A673 (cell line): ENCODE data around the gene INPP5F. TPM values are rescaled to one million over a fixed set of nuclear protein-coding genes. Genes with fewer than 3 reads are reported as not detected.
A peak's percentile ranks its signal among the peaks of the same experiment; 100 is the strongest.

ENCODE experiments used
- BruUV-seq: library from RNA; stranded (reverse); fragments of 400-500 nt; replicated peaks from 2 replicates; lab custom pipeline; 2021; lab: Mats Ljungman, UMichigan
- CTCF ChIA-PET: fragments of 300-600 bp; sonication (Branson Sonifier 250); formaldehyde crosslinking; loops from one replicate; lab custom pipeline; 2022; ENCODE audit warnings: antibody characterized with exemption; lab: Charles Lee
- POLR2A ChIA-PET: fragments of 300-600 bp; sonication (Branson Sonifier 250); formaldehyde crosslinking; loops from one replicate; lab custom pipeline; 2022; ENCODE audit warnings: antibody characterized with exemption; ENCODE audit not compliant: low non-redundant PET; lab: Charles Lee
- DNase-seq: peaks from one replicate; pipeline ENCODE4 v3.0.0-alpha.2; 2015; ENCODE audit warnings: low spot score
- H3K27ac ChIP-seq: fragments of 200-600 bp; sonication (generic); 2 replicates; pipeline ENCODE4 v1.5.1; 2016; ENCODE audit warnings: mixed run types, low read depth, mild to moderate bottlenecking, mixed read lengths, antibody characterized with exemption, low read length; ENCODE audit not compliant: poor library complexity, severe bottlenecking
- H3K27me3 ChIP-seq: fragments of 200-600 bp; sonication (generic); replicated peaks from 2 replicates; pipeline ENCODE4 v1.6.1; 2017; ENCODE audit warnings: mixed run types, low read depth, mild to moderate bottlenecking, mixed read lengths, antibody characterized with exemption, low read length; ENCODE audit not compliant: insufficient read depth, poor library complexity
- H3K36me3 ChIP-seq: fragments of 200-600 bp; sonication (generic); 2 replicates; pipeline ENCODE4 v1.6.1; 2016; ENCODE audit warnings: mixed run types, mild to moderate bottlenecking, mixed read lengths, antibody characterized with exemption, low read length; ENCODE audit not compliant: insufficient read depth, poor library complexity, severe bottlenecking
- H3K4me1 ChIP-seq: fragments of 200-600 bp; sonication (generic); 2 replicates; pipeline ENCODE4 v1.6.1; 2017; ENCODE audit warnings: mixed run types, mild to moderate bottlenecking, mixed read lengths, antibody characterized with exemption, low read length; ENCODE audit not compliant: insufficient read depth, poor library complexity, severe bottlenecking
- H3K4me3 ChIP-seq: fragments of 200-600 bp; sonication (generic); 2 replicates; pipeline ENCODE4 v1.5.1; 2016; ENCODE audit warnings: low read depth, mixed run types, mild to moderate bottlenecking, mixed read lengths, low read length; ENCODE audit not compliant: poor library complexity, severe bottlenecking
- H3K9me3 ChIP-seq: fragments of 200-600 bp; sonication (generic); 2 replicates; pipeline ENCODE4 v1.6.1; 2016; ENCODE audit warnings: mixed run types, low read depth, mild to moderate bottlenecking, mixed read lengths, antibody characterized with exemption, low read length; ENCODE audit not compliant: poor library complexity, severe bottlenecking
- EZH2 ChIP-seq: fragments of 200-600 bp; sonication (generic); IDR thresholded peaks from 2 replicates; pipeline ENCODE4 v1.6.1; 2017; ENCODE audit warnings: borderline replicate concordance, low read depth, mild to moderate bottlenecking, mixed read lengths, antibody characterized with exemption, low read length; ENCODE audit not compliant: poor library complexity, severe bottlenecking
- intact Hi-C: fragments of 100-400 bp; cut with micrococcal nuclease; formaldehyde crosslinking; loops from one replicate; pipeline ENCODE4 v1.10.0; 2022; ENCODE audit not compliant: unreplicated experiment
- total RNA-seq: library from RNA; stranded (reverse); gene quantifications from 2 replicates; pipeline ENCODE4 v1.2.3, GENCODE V29; 2021
- TF ChIP-seq, protein P1 (sequence below): fragments of 300-800, 200-600 bp; sonication (generic); conservative IDR thresholded peaks from 2 replicates; pipeline ENCODE4 v1.5.1; 2017; ENCODE audit warnings: low read depth, mild to moderate bottlenecking, antibody characterized with exemption, low read length, moderate library complexity, mixed read lengths

The INPP5F gene
- total RNA-seq, 1 experiment from 2014 or later = 22.0 TPM

DNA sequence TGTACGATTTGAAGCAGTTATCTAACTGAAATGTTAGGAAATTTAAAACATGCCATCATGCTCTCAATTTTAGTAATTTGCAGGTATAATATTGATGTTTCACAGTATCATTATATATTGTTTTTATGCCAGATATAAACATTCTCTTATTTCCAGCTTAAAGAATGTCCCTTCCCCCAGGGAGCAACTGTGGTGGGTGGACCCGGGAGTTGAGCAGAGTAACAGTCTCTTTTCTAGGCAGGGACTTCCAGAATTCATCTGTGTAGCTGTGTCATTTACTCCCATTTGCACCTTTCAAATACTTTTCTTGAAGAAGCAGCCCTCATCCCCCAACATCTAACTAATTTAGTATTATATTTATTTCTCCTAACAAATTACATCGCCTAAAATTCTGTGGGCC, 9.6 kb downstream of the INPP5F start:
- CTCF ChIA-PET = interaction anchor here (1.1 kb wide), 1 partner anchor 15 kb away, joined by 3 read pairs; no protein-coding TSS in a partner anchor
- peak overlapping the region; percentile 69 for H3K27ac ChIP-seq
- no peaks in the 10 kb centered on the region for H3K27me3 ChIP-seq
- TF ChIP-seq EZH2 = no peak
- H3K4me1 ChIP-seq = peaks cover 73% of the 10 kb centered on the region
- intact Hi-C loops = no loop called here
- BruUV-seq = no TSS peak
- DNase-seq = no peak
- no peaks in the 10 kb centered on the region for H3K36me3 ChIP-seq
- H3K9me3 ChIP-seq = no peaks in the 10 kb centered on the region
- POLR2A ChIA-PET = no interaction called here
- no peak overlapping the region for H3K4me3 ChIP-seq

DNA sequence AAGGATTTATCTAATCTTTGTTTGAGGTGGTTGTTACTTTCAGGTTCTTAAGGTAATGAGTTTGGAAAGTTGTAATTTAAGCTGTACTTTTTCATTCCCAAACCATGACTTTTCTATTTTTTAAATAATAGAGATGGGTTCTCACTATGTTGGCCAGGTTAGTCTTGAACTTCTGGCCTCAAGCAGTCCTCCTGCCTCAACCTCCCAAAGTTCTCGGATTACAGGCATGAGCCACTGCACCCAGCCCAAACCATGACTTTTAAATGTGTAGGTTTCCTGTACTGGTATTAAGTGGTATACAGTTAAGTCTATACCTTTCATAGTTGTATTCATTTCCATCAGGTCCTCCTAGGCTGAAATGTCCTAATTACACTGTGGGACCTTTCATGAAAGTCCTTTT, 10.4 kb downstream of the INPP5F start:
- POLR2A ChIA-PET = no interaction called here
- Histone ChIP-seq H3K4me1 (peaks cover 73% of the 10 kb centered on the region), H3K9me3 (no peaks in the 10 kb centered on the region), H3K36me3 (no peaks in the 10 kb centered on the region), H3K27ac (peak overlapping the region; percentile 76), H3K27me3 (no peaks in the 10 kb centered on the region), H3K4me3 (no peak overlapping the region)
- no peak for DNase-seq
- intact Hi-C loops = no loop called here
- TF ChIP-seq EZH2 = no peak
- TF ChIP-seq, protein P1, sequence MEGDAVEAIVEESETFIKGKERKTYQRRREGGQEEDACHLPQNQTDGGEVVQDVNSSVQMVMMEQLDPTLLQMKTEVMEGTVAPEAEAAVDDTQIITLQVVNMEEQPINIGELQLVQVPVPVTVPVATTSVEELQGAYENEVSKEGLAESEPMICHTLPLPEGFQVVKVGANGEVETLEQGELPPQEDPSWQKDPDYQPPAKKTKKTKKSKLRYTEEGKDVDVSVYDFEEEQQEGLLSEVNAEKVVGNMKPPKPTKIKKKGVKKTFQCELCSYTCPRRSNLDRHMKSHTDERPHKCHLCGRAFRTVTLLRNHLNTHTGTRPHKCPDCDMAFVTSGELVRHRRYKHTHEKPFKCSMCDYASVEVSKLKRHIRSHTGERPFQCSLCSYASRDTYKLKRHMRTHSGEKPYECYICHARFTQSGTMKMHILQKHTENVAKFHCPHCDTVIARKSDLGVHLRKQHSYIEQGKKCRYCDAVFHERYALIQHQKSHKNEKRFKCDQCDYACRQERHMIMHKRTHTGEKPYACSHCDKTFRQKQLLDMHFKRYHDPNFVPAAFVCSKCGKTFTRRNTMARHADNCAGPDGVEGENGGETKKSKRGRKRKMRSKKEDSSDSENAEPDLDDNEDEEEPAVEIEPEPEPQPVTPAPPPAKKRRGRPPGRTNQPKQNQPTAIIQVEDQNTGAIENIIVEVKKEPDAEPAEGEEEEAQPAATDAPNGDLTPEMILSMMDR = no peak
- no TSS peak for BruUV-seq
- CTCF ChIA-PET = no interaction called here

DNA sequence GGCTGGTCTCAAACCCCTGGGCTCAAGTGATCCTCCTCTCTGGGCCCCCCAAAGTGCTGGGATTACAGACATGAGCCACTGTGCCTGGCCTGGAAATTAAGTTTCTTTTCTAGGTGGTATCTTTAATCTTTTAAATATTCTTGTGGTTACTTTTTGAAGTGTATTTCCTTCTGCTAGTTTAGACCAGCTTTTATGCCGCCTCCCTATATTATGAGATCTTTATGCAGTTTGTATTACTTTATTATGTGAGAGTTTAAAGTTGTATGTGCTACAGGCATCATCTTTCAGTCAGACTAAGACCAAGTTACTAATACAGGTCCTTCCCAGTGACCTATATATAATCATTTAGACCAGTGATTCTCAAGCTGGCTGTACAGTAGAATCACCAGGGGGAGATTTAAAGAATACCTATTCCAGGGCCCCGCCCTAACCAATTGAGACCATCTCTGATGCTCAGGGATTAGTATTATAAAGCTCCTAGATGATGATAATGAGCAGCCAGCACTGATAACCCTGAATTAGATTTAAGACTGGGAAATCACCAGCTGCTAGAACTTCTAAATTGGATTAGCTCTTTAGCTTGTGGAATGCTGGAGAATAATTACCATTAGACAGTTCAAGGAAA, 11.3 kb downstream of the INPP5F start:
- peak overlapping the region; percentile 76 for H3K27ac ChIP-seq
- peak; percentile 84 for DNase-seq
- intact Hi-C loops = no loop called here
- peaks cover 73% of the 10 kb centered on the region for H3K4me1 ChIP-seq
- no peaks in the 10 kb centered on the region for H3K9me3 ChIP-seq
- TF ChIP-seq, protein P1 = no peak
- TF ChIP-seq EZH2 = no peak
- peak overlapping the region; percentile 6 for H3K4me3 ChIP-seq
- no TSS peak for BruUV-seq
- POLR2A ChIA-PET = interaction anchor here (0.6 to 1.0 kb wide), 2 partner anchors 11 to 12 kb away, joined by 3 to 6 read pairs; partner anchors contain the start of gene INPP5F
- no peaks in the 10 kb centered on the region for H3K27me3 ChIP-seq
- CTCF ChIA-PET = interaction anchor here (0.9 to 1.0 kb wide), 2 partner anchors 11 to 13 kb away, joined by 4 to 8 read pairs; partner anchors contain the start of gene INPP5F
- no peaks in the 10 kb centered on the region for H3K36me3 ChIP-seq
